Right atrium auricular region (tissue), 2 donors: ENCODE results near the gene RHBDF2. TPM values are rescaled to one million over a fixed set of nuclear protein-coding genes. Genes with fewer than 3 reads are reported as not detected.
"Not testable (repeated sequence)": the region's sequence is repeated elsewhere in the genome, so short reads cannot be mapped to it uniquely, and the experiment has no call there.

Experiments
- DNase-seq: peaks from one replicate; pipeline ENCODE4 v3.0.0-alpha.2; 2019; ENCODE audit warnings: low spot score
- H3K27ac ChIP-seq, 2 donors: fragments of 200-600 bp; sonication (generic); 1 replicate in 1 of 2; 2 replicates in 1 of 2; pipeline ENCODE4 v1.5.1; 2016 to 2019
- H3K27me3 ChIP-seq, 2 donors: fragments of 200-600 bp; sonication (generic); one replicate each; pipeline versions ENCODE4 v1.5.1 to v1.6.0; 2017 to 2019
- H3K36me3 ChIP-seq: fragments of 200-600 bp; sonication (generic); one replicate; pipeline ENCODE4 v1.5.1; 2016
- H3K4me1 ChIP-seq, 2 donors: fragments of 200-600 bp; sonication (generic); one replicate each; pipeline versions ENCODE4 v1.5.1 to v1.6.0; 2017 to 2019
- H3K4me3 ChIP-seq, 2 donors: fragments of 200-600 bp; sonication (generic); 1 replicate in 1 of 2; 2 replicates in 1 of 2; pipeline ENCODE4 v1.5.1; 2017 to 2019; ENCODE audit warnings: mild to moderate bottlenecking in 1 of 2, moderate library complexity in 1 of 2
- H3K9me3 ChIP-seq, 2 donors: fragments of 200-600 bp; sonication (generic); one replicate each; pipeline ENCODE4 v1.5.1; 2019
- total RNA-seq, 2 donors: library from RNA; depleted of rRNA; stranded (reverse); fragments of >200 nt; gene quantifications; one replicate each; pipeline ENCODE4 v1.1.0, GENCODE V29; 2016
- TF ChIP-seq, protein P1 (sequence below), 2 donors: fragments of 200-600 bp; sonication (generic); IDR thresholded peaks; one replicate each; pipeline ENCODE4 v1.5.1; 2019; ENCODE audit warnings: antibody characterized with exemption in 2 of 2

RHBDF2 gene
- total RNA-seq, 2 donors from 2014 or later: 13.6 to 14.8 TPM

DNA sequence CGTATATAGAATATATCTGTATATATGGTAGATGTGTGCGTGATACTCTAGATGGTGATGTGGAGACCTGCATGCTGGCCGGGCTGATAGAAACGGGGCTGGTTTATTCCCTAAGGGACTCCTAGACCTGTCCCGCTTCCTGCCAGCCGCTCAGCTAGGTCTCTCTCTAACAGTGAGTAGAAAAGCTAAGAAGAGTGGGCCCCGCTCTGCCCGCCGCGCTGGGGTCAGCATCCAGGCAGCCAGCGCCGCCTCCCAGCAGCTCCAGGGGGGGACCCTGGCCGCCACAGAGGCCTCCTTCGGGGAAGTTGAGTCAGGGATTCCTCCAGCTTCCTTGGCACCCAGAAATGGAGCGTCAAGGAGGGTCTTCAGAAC lies 26.9 kb upstream of the RHBDF2 start:
- Histone ChIP-seq H3K36me3 (peaks cover 8% of the 10 kb centered on the region), H3K9me3 (no peaks in the 10 kb centered on the region), H3K4me1 (peaks cover 0 to 69% of the 10 kb centered on the region in 2 donors), H3K4me3 (peak overlapping the region; percentile 4 to 36), H3K27ac (peak overlapping the region; percentile 94), H3K27me3 (no peaks in the 10 kb centered on the region)
- DNase-seq: no peak
- TF ChIP-seq, protein P1, sequence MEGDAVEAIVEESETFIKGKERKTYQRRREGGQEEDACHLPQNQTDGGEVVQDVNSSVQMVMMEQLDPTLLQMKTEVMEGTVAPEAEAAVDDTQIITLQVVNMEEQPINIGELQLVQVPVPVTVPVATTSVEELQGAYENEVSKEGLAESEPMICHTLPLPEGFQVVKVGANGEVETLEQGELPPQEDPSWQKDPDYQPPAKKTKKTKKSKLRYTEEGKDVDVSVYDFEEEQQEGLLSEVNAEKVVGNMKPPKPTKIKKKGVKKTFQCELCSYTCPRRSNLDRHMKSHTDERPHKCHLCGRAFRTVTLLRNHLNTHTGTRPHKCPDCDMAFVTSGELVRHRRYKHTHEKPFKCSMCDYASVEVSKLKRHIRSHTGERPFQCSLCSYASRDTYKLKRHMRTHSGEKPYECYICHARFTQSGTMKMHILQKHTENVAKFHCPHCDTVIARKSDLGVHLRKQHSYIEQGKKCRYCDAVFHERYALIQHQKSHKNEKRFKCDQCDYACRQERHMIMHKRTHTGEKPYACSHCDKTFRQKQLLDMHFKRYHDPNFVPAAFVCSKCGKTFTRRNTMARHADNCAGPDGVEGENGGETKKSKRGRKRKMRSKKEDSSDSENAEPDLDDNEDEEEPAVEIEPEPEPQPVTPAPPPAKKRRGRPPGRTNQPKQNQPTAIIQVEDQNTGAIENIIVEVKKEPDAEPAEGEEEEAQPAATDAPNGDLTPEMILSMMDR (IDR thresholded peaks at IDR 0.05): no peak

DNA sequence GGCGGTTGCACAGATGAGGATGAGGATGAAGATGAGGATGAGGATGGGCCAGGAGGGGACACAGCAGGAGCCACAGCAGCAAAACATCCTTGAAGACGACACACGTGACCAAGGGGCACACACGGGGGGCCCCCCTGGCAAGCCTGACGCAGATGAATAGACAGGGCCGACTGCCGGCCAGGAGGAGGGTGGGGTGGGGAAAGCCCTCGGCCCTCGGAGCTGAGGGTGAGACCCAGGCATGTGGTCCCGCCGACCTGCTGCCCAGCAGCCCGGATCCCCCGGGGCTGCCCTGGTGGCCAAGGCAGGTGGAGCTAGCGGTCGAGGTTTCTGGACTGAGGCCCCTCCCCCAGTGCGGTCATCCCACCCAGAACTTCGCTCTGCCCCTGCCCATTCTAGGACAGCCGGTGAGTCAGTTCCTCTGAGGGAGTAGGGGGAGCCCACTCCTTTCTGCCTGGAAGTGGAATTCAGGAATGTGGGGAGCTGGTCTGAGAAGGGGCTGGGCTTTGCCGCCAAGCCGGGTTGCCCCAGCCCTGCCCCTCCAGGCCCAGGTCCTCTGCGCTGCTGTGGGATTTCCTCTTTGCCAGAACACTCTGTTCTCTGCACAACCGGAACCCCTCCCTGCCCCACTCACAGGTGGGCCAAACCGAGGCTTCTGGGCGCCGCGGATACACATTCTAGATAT lies 26.3 kb upstream of the RHBDF2 start:
- peaks cover 0 to 74% of the 10 kb centered on the region in 2 donors for H3K4me1 ChIP-seq
- peak overlapping the region; percentile 94 for H3K27ac ChIP-seq
- TF ChIP-seq, protein P1 (IDR thresholded peaks at IDR 0.05): peak in 1 of 2 donors; percentile 20
- DNase-seq: peak; percentile 92
- H3K27me3 ChIP-seq: no peaks in the 10 kb centered on the region
- no peaks in the 10 kb centered on the region for H3K9me3 ChIP-seq
- peak overlapping the region in 1 of 2 donors; percentile 36 for H3K4me3 ChIP-seq
- H3K36me3 ChIP-seq: peaks cover 8% of the 10 kb centered on the region

DNA sequence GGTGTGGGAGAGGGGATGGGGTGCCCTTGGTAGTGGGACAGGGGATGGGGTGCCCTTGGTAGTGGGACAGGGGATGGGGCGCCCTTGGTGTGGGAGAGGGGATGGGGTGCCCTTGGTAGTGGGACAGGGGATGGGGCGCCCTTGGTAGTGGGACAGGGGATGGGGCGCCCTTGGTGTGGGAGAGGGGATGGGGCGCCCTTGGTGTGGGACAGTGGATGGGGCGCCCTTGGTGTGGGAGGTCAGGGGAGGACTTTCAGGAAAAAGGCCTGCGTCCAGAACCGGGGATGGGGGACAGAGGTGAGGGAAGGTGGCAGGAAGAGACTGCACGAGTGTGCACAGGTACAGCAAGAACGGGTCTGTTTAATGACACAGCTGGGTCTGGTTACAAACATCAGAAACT lies 25.8 kb upstream of the RHBDF2 start:
- peak overlapping the region; percentile 94 for H3K27ac ChIP-seq
- H3K4me1 ChIP-seq: peaks cover 0 to 74% of the 10 kb centered on the region in 2 donors

DNA sequence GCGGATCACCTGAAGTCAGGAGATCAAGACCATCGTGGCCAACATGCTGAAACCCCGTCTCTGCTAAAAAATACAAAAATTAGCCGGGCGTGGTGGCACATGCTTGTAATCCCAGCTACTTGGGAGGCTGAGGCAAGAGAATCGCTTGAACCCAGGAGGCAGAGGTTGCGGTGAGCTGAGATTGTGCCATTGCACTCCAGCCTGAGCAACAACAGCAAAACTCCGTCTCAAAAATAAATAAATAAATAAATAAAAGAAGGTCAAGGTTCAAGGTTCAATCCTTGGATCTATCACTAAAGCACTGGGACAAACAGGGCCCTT lies 24.2 kb upstream of the RHBDF2 start:
- not testable (repeated sequence) for H3K36me3 ChIP-seq, H3K9me3 ChIP-seq, H3K4me3 ChIP-seq, DNase-seq, H3K27me3 ChIP-seq
- H3K4me1 ChIP-seq: peaks cover 0 to 61% of the 10 kb centered on the region in 2 donors
- peak overlapping the region; percentile 50 to 66 for H3K27ac ChIP-seq

More for the DNA sequence above, 25.8 kb upstream of the RHBDF2 start:
- H3K36me3 ChIP-seq, H3K27me3 ChIP-seq, DNase-seq, H3K9me3 ChIP-seq: not testable (repeated sequence)
- peak overlapping the region in 1 of 2 donors; percentile 36 for H3K4me3 ChIP-seq

DNA sequence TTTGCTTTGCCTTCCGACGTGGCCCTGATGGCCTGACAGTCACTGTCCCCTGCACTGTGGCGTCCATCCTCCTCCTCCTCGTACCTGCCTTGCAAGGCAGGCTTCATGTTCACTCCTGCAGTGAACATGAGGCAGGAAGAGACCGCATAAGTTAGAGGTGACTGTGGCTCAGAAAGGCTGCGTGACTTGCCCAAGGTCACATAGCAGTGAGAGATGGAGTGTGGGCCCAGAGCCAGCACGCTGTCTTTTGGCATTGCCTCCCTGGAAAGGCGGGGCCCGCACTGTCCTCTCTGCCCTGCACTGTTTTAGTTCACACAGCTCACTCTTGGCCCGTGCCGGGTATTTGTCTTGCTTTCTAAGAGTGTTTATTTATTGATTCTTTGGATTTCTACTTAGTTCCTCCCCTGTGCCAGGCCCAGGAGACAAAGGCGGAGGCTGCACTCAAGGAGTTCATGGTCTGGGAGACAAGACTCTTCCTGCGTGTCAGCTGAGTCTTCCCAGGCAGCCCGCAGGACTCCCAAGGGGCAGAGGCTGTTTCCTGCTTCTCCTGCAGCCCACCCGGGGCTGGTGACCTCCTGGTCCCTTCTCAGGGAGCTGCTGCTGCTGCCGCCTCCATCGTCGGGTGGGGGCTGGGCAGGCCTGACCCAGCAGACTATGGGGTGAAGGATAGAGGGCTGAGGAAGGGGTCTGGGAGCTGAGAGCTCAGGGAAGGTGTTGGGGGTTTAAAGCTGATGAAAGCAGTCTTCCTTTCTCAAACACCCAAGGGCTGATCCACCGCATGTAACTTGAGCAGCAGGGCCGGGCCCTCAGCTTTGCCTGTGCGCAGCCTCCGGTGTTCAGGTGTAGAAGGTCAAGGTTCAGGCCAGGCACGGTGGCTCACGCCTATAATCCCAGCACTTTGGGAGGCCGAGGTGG lies 23.6 kb upstream of the RHBDF2 start:
- Histone ChIP-seq H3K27ac (peak overlapping the region; percentile 50 to 66), H3K4me3 (no peak overlapping the region), H3K4me1 (peaks cover 0 to 55% of the 10 kb centered on the region in 2 donors), H3K36me3 (no peaks in the 10 kb centered on the region), H3K9me3 (no peaks in the 10 kb centered on the region), H3K27me3 (no peaks in the 10 kb centered on the region)
- TF ChIP-seq, protein P1 (IDR thresholded peaks at IDR 0.05): no peak
- peak; percentile 81 for DNase-seq

DNA sequence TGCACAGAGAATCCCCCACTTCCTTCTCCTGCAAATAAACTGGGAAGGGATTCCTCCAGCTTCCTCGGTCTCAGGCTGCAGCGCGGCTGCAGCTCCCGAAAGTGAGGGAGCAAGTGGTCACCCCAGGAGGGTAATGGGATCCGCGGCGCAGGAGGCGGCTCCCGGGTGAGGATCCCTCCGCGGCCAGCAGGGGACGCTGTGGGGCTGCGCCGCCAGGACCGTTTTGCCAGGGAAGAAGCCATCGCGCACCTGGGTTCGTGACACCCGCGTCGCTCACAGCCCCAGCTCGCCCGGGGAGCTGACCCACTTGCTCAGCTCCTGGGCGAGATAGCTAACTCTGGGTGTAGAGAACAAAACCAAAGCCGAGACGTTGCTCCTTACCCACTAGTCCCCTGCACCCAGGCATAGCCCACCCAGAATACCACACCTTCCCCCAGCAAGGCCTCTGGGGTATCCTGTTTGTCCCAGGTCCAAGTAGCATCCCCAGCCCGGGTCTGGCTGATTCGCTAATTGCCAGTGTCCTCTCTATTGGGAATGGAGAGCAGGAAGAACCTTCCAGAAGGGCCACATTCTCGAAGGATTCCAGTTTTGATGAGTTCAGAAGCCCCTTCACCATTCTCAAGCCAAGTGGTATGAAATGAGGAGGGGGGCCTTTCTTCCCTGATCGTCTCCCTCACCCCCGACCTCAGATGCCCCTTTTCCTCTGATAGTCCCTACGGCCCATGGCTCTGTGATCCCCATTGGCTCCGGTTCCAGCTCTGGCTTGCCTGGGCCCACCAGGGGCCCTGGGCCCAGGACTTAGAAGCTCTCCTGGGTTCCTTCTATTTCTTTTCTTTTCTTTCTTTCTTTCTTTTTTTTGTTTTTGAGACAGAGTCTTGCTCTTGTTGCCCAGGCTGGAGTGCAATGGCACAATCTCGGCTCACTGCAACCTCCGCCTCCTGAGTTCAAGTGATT lies 22.1 kb upstream of the RHBDF2 start:
- no peak for DNase-seq
- Histone ChIP-seq H3K4me1 (peaks cover 0 to 40% of the 10 kb centered on the region in 2 donors), H3K27me3 (no peaks in the 10 kb centered on the region), H3K27ac (no peak overlapping the region), H3K4me3 (no peak overlapping the region), H3K9me3 (no peaks in the 10 kb centered on the region), H3K36me3 (no peaks in the 10 kb centered on the region)
- TF ChIP-seq, protein P1 (IDR thresholded peaks at IDR 0.05): peak; percentile 98 to 100

DNA sequence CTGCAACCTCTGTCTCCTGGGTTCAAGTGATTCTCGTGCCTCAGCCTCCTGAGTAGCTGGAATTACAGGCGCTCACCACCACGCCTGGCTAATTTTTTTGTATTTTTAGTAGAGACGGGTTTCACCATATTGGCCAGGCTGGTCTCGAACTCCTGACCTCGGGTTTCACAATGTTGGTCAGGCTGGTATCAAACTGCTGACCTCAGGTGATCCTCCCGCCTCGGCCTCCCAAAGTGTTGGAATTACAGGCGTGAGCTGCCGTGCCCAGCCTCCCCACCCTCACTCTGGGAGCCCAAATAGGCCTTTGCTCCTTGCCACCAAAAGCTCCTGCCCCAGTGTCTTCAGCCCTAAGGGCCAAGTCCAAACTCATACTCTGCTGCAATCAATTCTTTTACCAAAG lies 20.5 kb upstream of the RHBDF2 start:
- not testable (repeated sequence) for H3K27ac ChIP-seq, DNase-seq, H3K27me3 ChIP-seq, H3K9me3 ChIP-seq, H3K4me3 ChIP-seq, H3K36me3 ChIP-seq
- peaks cover 0 to 24% of the 10 kb centered on the region in 2 donors for H3K4me1 ChIP-seq
